Stimulated activated CD8-positive, alpha-beta memory T cell treated with anti-CD3 and anti-CD28 coated beads, Interleukin-2, amount 100 ng/mL, for 48 hours (primary cell): ENCODE results near the gene AMFR.
"Not testable (repeated sequence)": the region's sequence is repeated elsewhere in the genome, so short reads cannot be mapped to it uniquely, and the experiment has no call there.

ENCODE experiments used
- DNase-seq, 2 donors: peaks; one replicate each; pipeline ENCODE4 v3.0.0-alpha.2; 2020; ENCODE audit warnings: low read depth in 2 of 2

AMFR gene

GRCh38 chr16:56388209-56388608, 37.1 kb downstream of the AMFR start:
- DNase-seq = no peak

- DNase-seq = no peak
Measured at GRCh38 chr16:56387396-56387795, 37.9 kb downstream of the AMFR start.

GRCh38 chr16:56384074-56384721, 41.1 kb downstream of the AMFR start:
- DNase-seq = no peak

GRCh38 chr16:56382901-56383355, 42.4 kb downstream of the AMFR start:
- no peak for DNase-seq

GRCh38 chr16:56382459-56382858, 42.9 kb downstream of the AMFR start:
- DNase-seq = no peak

- DNase-seq = not testable (repeated sequence)
Measured at GRCh38 chr16:56380778-56381485, 44.4 kb downstream of the AMFR start.

GRCh38 chr16:56379044-56379443, 46.3 kb downstream of the AMFR start:
- DNase-seq = not testable (repeated sequence)

GRCh38 chr16:56375792-56376191, 49.6 kb downstream of the AMFR start:
- DNase-seq = not testable (repeated sequence)

- no peak for DNase-seq
Measured at GRCh38 chr16:56373003-56373402, 52.3 kb downstream of the AMFR start.

- no peak for DNase-seq
Measured at GRCh38 chr16:56372013-56372634, 53.2 kb downstream of the AMFR start.

- no peak for DNase-seq
Measured at GRCh38 chr16:56371660-56371937, 53.7 kb downstream of the AMFR start.

GRCh38 chr16:56370875-56371659, 54.3 kb downstream of the AMFR start:
- no peak for DNase-seq

- DNase-seq = no peak
Measured at GRCh38 chr16:56370185-56370874, 55.0 kb downstream of the AMFR start.

- DNase-seq = no peak
Measured at GRCh38 chr16:56369202-56369601, 56.1 kb downstream of the AMFR start.

GRCh38 chr16:56368545-56368944, 56.8 kb downstream of the AMFR start:
- DNase-seq = no peak

GRCh38 chr16:56367764-56368163, 57.6 kb downstream of the AMFR start:
- DNase-seq = no peak

GRCh38 chr16:56366945-56367344, 58.4 kb downstream of the AMFR start:
- no peak for DNase-seq

GRCh38 chr16:56365552-56365951, 59.8 kb downstream of the AMFR start:
- DNase-seq = no peak

- DNase-seq = no peak
Measured at GRCh38 chr16:56364865-56365264, 60.5 kb downstream of the AMFR start.

GRCh38 chr16:56363781-56364565, 61.4 kb downstream of the AMFR start:
- no peak for DNase-seq

- DNase-seq = no peak
Measured at GRCh38 chr16:56363181-56363716, 62.1 kb downstream of the AMFR start.
